ENCODE measurements around the gene AKR1D1. TPM values are rescaled to one million over a fixed set of nuclear protein-coding genes. Genes with fewer than 3 reads are reported as not detected.

AKR1D1 gene
- total and polyA plus RNA-seq, 2 donors: 0.05 TPM

DNA sequence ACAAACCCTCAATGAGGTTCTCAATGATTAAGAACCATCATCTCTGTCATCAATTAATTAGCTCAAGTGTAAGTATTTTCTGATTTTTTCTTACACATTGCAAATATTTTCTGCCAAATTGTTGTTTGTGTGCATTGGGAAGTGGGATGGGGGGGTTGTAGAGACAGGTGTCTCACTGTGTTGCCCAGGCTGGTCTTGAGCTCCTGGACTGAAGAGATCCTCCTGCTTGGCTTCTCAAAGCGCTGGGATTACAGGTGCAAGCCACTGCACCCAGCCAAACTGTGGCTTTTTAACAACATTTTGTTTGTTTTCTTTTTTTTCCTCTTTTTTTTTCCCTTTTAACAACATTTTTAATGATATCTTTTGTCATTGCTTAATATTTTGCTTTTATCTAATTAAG lies 87.5 kb downstream of the AKR1D1 start:
- Histone ChIP-seq H3K4me3 (ENCODE audit: low read length in 2 of 2) (no peak overlapping the region), H3K9me3 (ENCODE audit: control insufficient read depth in 2 of 2, insufficient read depth in 1 of 2, low read length in 1 of 2) (peaks cover 1 to 4% of the 10 kb centered on the region in 2 donors), H3K27ac (ENCODE audit: low read depth in 1 of 2, low read length in 1 of 2) (no peak overlapping the region), H3K4me1 (ENCODE audit: control insufficient read depth in 2 of 2, insufficient read depth in 2 of 2, low read length in 2 of 2) (peaks cover 3 to 4% of the 10 kb centered on the region in 2 donors), H3K27me3 (ENCODE audit: control insufficient read depth in 2 of 2, insufficient read depth in 1 of 2, low read length in 1 of 2) (no peaks in the 10 kb centered on the region), H3K36me3 (ENCODE audit: control insufficient read depth in 2 of 2, insufficient read depth in 2 of 2, low read length in 1 of 2) (no peaks in the 10 kb centered on the region)
- 100% methylated on average over 1 of the region's 1 CpG for WGBS
- DNase-seq (ENCODE audit: low read depth in 6 of 9, low spot score in 9 of 9): no peak

DNA sequence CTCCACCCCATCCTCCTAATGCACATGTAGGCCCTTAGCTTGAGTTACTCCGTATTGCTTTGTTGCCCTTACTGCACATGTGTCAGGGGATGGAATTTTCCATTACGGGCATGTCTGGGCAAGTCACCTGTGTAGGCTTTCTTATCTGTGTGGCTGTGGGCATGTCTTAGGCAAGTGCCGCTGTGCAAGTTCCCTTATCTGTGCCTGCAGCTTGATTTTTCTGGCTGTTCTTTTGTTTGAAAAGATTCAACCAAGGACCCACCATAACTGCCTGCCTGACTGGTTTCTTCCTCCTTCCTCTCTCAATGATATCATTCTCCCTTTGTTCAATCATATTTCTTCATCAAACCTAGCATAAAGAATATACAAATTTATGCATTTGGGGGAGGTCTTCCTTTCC lies 88.5 kb downstream of the AKR1D1 start:
- Histone ChIP-seq H3K27ac (ENCODE audit: low read depth in 1 of 2, low read length in 1 of 2) (no peak overlapping the region), H3K27me3 (ENCODE audit: control insufficient read depth in 2 of 2, insufficient read depth in 1 of 2, low read length in 1 of 2) (no peaks in the 10 kb centered on the region), H3K4me3 (ENCODE audit: low read length in 2 of 2) (no peak overlapping the region), H3K36me3 (ENCODE audit: control insufficient read depth in 2 of 2, insufficient read depth in 2 of 2, low read length in 1 of 2) (no peaks in the 10 kb centered on the region), H3K4me1 (ENCODE audit: control insufficient read depth in 2 of 2, insufficient read depth in 2 of 2, low read length in 2 of 2) (peaks cover 9 to 13% of the 10 kb centered on the region in 2 donors), H3K9me3 (ENCODE audit: control insufficient read depth in 2 of 2, insufficient read depth in 1 of 2, low read length in 1 of 2) (peaks cover 1 to 4% of the 10 kb centered on the region in 2 donors)
- WGBS: 94% methylated on average over 3 of the region's 3 CpGs
- DNase-seq (ENCODE audit: low read depth in 6 of 9, low spot score in 9 of 9): no peak

DNA sequence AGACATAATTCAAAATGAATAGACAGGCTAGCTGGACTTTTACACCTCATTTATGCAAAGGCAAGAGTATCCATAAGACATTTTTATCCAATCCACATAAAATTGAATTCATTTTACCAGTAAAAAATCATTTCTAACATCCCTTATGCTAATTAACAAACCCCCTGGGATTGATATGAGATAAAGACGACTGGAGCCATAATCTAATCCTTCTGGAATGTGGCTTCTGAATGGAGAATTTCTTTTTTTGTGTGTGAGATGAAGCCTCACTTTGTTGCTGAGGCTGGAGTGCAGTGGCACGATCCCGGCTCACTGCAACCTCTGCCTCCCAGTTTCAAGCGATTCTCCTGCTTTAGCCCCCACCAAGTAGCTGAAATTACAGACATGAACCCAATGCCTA lies 90.4 kb downstream of the AKR1D1 start:
- Histone ChIP-seq H3K4me3 (ENCODE audit: low read length in 2 of 2) (no peak overlapping the region), H3K9me3 (ENCODE audit: control insufficient read depth in 2 of 2, insufficient read depth in 1 of 2, low read length in 1 of 2) (peaks cover 1 to 4% of the 10 kb centered on the region in 2 donors), H3K4me1 (ENCODE audit: control insufficient read depth in 2 of 2, insufficient read depth in 2 of 2, low read length in 2 of 2) (peaks cover 13 to 19% of the 10 kb centered on the region in 2 donors), H3K27ac (ENCODE audit: low read depth in 1 of 2, low read length in 1 of 2) (no peak overlapping the region), H3K27me3 (ENCODE audit: control insufficient read depth in 2 of 2, insufficient read depth in 1 of 2, low read length in 1 of 2) (no peaks in the 10 kb centered on the region), H3K36me3 (ENCODE audit: control insufficient read depth in 2 of 2, insufficient read depth in 2 of 2, low read length in 1 of 2) (no peaks in the 10 kb centered on the region)
- WGBS: 91% methylated on average over 4 of the region's 4 CpGs
- no peak for DNase-seq (ENCODE audit: low read depth in 6 of 9, low spot score in 9 of 9)

DNA sequence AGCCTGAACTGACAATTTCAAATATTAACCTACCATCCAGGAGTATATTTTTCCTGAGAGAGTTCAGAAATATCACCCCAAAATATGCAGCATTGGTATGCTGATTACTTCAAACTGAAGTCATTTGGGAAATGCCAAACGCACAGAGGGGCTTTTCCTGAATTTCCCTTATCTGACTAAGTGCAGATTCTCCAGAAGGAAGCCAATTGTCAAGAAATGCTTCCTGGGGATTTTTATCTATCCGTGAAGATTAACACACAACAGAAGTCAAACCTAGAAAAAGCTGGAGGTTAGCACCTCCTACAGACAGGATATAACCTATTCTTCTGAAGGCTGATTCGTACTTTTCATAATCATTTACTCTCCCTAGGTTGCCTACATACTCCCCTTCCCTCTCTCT lies 91.0 kb downstream of the AKR1D1 start:
- H3K36me3 ChIP-seq (ENCODE audit: control insufficient read depth in 2 of 2, insufficient read depth in 2 of 2, low read length in 1 of 2): no peaks in the 10 kb centered on the region
- 75% methylated on average over 3 of the region's 3 CpGs for WGBS
- peaks cover 12 to 16% of the 10 kb centered on the region in 2 donors for H3K4me1 ChIP-seq (ENCODE audit: control insufficient read depth in 2 of 2, insufficient read depth in 2 of 2, low read length in 2 of 2)
- peaks cover 1 to 4% of the 10 kb centered on the region in 2 donors for H3K9me3 ChIP-seq (ENCODE audit: control insufficient read depth in 2 of 2, insufficient read depth in 1 of 2, low read length in 1 of 2)
- no peak for DNase-seq (ENCODE audit: low read depth in 6 of 9, low spot score in 9 of 9)
- no peaks in the 10 kb centered on the region for H3K27me3 ChIP-seq (ENCODE audit: control insufficient read depth in 2 of 2, insufficient read depth in 1 of 2, low read length in 1 of 2)
- H3K4me3 ChIP-seq (ENCODE audit: low read length in 2 of 2): no peak overlapping the region
- H3K27ac ChIP-seq (ENCODE audit: low read depth in 1 of 2, low read length in 1 of 2): no peak overlapping the region

DNA sequence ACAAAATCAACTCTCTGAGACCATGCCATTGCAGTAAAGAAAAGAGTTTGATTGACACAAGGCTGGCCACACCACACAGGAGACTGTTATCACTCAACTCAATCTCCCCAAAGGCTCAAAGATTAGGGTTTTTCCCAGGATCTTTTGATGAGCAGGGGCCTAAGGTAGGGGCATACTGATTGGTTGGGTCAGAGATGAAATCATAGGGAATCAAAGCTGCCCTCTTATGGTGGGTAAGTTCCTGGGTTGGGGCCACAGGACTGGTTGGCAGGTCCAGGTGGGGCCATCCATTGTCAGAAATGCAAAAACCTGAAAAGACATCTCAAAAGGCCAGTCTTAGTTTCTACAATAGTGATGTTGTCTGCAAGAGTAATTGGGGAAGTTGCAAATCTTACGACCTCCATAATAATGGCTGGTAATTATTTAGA lies 91.6 kb downstream of the AKR1D1 start:
- peaks cover 12 to 16% of the 10 kb centered on the region in 2 donors for H3K4me1 ChIP-seq (ENCODE audit: control insufficient read depth in 2 of 2, insufficient read depth in 2 of 2, low read length in 2 of 2)
- H3K36me3 ChIP-seq (ENCODE audit: control insufficient read depth in 2 of 2, insufficient read depth in 2 of 2, low read length in 1 of 2): no peaks in the 10 kb centered on the region
- H3K4me3 ChIP-seq (ENCODE audit: low read length in 2 of 2): no peak overlapping the region
- H3K9me3 ChIP-seq (ENCODE audit: control insufficient read depth in 2 of 2, insufficient read depth in 1 of 2, low read length in 1 of 2): peaks cover 1 to 4% of the 10 kb centered on the region in 2 donors
- 100% methylated on average over 1 of the region's 1 CpG for WGBS
- no peak for DNase-seq (ENCODE audit: low read depth in 6 of 9, low spot score in 9 of 9)
- no peaks in the 10 kb centered on the region for H3K27me3 ChIP-seq (ENCODE audit: control insufficient read depth in 2 of 2, insufficient read depth in 1 of 2, low read length in 1 of 2)
- H3K27ac ChIP-seq (ENCODE audit: low read depth in 1 of 2, low read length in 1 of 2): no peak overlapping the region

Other genes starting within 250 kb of the AKR1D1 start
- gene DGKI, start 229.5 kb upstream of the AKR1D1 start, total RNA-seq: 0.33 TPM
- gene DGKI, start 229.5 kb upstream of the AKR1D1 start, polyA plus RNA-seq: 0.14 TPM
- 3.4 TPM for gene CREB3L2, start 74.4 kb upstream of the AKR1D1 start, total RNA-seq
- gene CREB3L2, start 74.4 kb upstream of the AKR1D1 start, polyA plus RNA-seq: 6.6 TPM